Vein endothelial cell (primary cell): ENCODE measurements around the gene KCNJ11. TPM values are rescaled to one million over a fixed set of nuclear protein-coding genes. Genes with fewer than 3 reads are reported as not detected.

ENCODE experiments used
- total RNA-seq: library from RNA; depleted of rRNA; stranded (reverse); fragments of >200 nt; gene quantifications from 2 replicates; pipeline ENCODE4 v1.2.3, GENCODE V29; 2012

Gene KCNJ11
- total RNA-seq: 0.19 TPM in 1 of 2 replicates, not detected in the other

DNA sequence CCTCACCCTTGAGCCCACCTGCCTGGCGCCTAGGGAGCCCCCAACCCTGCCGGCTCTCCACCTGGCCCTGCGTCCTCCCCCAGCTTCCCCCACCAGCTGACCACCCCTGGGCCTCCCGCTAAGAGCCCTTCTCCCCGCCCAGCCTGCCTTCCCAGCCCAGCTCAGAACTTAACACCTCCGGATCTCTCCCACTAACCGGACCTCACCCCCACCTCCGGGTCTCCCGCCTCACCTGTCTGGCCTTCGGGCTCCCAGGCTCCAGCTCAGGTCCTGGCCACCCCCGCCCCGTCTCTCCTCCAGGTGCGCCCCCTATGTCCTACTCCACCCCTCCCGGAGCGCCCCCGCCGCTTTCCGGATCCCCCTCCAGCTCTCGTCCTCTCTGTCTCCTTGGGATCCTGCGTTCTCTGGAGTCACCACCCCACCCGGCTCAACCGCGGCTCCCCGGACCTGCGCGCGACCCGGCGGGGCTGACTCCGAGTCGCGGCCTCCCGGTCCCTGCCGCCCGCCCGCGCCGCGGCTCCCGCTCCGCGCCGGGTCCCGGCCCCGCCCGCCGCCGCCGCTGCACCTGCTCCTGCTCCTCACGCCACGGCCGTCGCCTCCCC, at the start of gene KCNJ11:
Gene KCNJ11 (minus strand): TSS at position 51 of the 602 bp plus-strand sequence. CDS start 568 bp downstream, outside the sequence.

DNA sequence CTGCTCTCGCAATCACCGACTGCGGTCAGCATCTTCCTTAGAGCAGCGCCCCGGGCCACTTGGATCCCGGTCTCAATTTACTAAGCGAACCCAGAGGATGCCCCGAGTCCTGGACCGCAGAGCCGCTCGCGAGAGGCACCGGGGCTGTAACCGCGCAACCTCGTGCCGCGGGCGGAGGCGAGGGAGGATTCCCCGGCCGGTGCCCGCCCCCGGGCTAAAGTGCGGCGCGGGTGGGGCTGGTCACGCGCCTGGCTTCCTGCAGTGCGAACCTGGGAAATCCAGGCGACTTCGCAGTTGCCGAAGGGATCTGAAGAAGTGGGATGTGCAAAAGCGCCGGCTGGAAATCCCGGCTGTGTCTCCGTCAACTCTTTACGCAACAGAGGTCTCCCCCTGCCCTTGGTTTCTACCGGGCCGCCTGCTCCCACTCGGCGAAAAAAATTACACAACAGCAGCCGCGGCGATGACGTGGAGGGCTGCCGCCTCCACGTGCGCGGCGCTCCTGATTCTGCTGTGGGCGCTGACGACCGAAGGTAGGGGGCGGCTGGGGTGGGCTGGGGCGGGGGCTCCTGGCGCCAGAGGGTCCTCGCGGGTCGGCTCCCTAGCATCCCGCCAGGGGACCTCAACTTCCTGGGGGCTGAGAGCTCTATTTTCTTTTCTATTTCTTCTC, 36.8 kb downstream of the KCNJ11 start, which contains the start of gene NCR3LG1:
Gene NCR3LG1 (plus strand): TSS at position 291 of the 667 bp plus-strand sequence. CDS start 170 bp downstream, at position 461.

Other genes with a start within 250 kb of the KCNJ11 start
- 99.3 and 128 TPM in 2 replicates for gene PIK3C2A, start 180.7 kb downstream of the KCNJ11 start, total RNA-seq
- 51.6 and 66.6 TPM in 2 replicates for gene NUCB2, start 111.9 kb downstream of the KCNJ11 start, total RNA-seq
- gene NCR3LG1, start 36.9 kb downstream of the KCNJ11 start, total RNA-seq: 8.5 and 12.3 TPM in 2 replicates
- not detected in 2 replicates for gene ABCC8, start 88.2 kb upstream of the KCNJ11 start, total RNA-seq
- not detected in 2 replicates for gene USH1C, start 155.8 kb upstream of the KCNJ11 start, total RNA-seq
- gene OTOG, start 158.6 kb upstream of the KCNJ11 start, total RNA-seq: not detected in 2 replicates